MM.1S (cell line): Measurements from ENCODE around the gene POM121.
"Not testable (repeated sequence)": the region's sequence is repeated elsewhere in the genome, so short reads cannot be mapped to it uniquely, and the experiment has no call there.

Experiments used
- DNase-seq: peaks from one replicate; pipeline ENCODE4 v3.0.0-alpha.2; 2015
- H2AFZ ChIP-seq: fragments of 300-600 bp; sonication (generic); 2 replicates; pipeline ENCODE4 v1.6.0; 2016; ENCODE audit warnings: antibody characterized with exemption, low read length
- H3F3A ChIP-seq: fragments of 300-600 bp; sonication (generic); 2 replicates; pipeline ENCODE4 v1.6.1; 2016; ENCODE audit warnings: mild to moderate bottlenecking, antibody characterized with exemption, low read length, moderate library complexity, mixed read lengths; ENCODE audit not compliant: insufficient read depth
- H3K27ac ChIP-seq: fragments of 300-600 bp; sonication (generic); 2 replicates; pipeline ENCODE4 v1.5.1; 2016; ENCODE audit warnings: mild to moderate bottlenecking, low read length
- H3K27me3 ChIP-seq: fragments of 300-600 bp; sonication (generic); replicated peaks from 2 replicates; pipeline ENCODE4 v1.6.0; 2016; ENCODE audit warnings: low read length; ENCODE audit not compliant: insufficient read depth
- H3K36me3 ChIP-seq: fragments of 300-600 bp; sonication (generic); replicated peaks from 2 replicates; pipeline ENCODE4 v1.6.1; 2016; ENCODE audit warnings: mild to moderate bottlenecking, low read length, mixed read lengths; ENCODE audit not compliant: insufficient read depth
- H3K4me1 ChIP-seq: fragments of 300-600 bp; sonication (generic); 2 replicates; pipeline ENCODE4 v1.6.1; 2016; ENCODE audit warnings: low read length, mixed read lengths
- H3K4me2 ChIP-seq: fragments of 300-600 bp; sonication (generic); 2 replicates; pipeline ENCODE4 v1.6.0; 2016; ENCODE audit warnings: low read depth, low read length
- H3K4me3 ChIP-seq: fragments of 300-600 bp; sonication (generic); 2 replicates; pipeline ENCODE4 v1.5.1; 2016; ENCODE audit warnings: low read length, mixed read lengths
- H3K79me2 ChIP-seq: fragments of 300-600 bp; sonication (generic); 2 replicates; pipeline ENCODE4 v1.6.1; 2016; ENCODE audit warnings: mixed run types, low read length, mixed read lengths
- H3K9ac ChIP-seq: fragments of 300-600 bp; sonication (generic); 2 replicates; pipeline ENCODE4 v1.6.1; 2016; ENCODE audit warnings: low read length, mixed read lengths
- H3K9me2 ChIP-seq: fragments of 300-600 bp; sonication (generic); replicated peaks from 2 replicates; pipeline ENCODE4 v1.6.1; 2016; ENCODE audit warnings: mild to moderate bottlenecking, low read length, mixed read lengths; ENCODE audit not compliant: insufficient read depth
- H3K9me3 ChIP-seq: fragments of 300-600 bp; sonication (generic); replicated peaks from 2 replicates; pipeline ENCODE4 v1.6.1; 2016; ENCODE audit warnings: mild to moderate bottlenecking, low read length, mixed read lengths; ENCODE audit not compliant: insufficient read depth
- H4K20me1 ChIP-seq: fragments of 300-600 bp; sonication (generic); 2 replicates; pipeline ENCODE4 v1.6.1; 2016; ENCODE audit warnings: mild to moderate bottlenecking, low read length, moderate library complexity, mixed read lengths; ENCODE audit not compliant: insufficient read depth

The POM121 gene

DNA sequence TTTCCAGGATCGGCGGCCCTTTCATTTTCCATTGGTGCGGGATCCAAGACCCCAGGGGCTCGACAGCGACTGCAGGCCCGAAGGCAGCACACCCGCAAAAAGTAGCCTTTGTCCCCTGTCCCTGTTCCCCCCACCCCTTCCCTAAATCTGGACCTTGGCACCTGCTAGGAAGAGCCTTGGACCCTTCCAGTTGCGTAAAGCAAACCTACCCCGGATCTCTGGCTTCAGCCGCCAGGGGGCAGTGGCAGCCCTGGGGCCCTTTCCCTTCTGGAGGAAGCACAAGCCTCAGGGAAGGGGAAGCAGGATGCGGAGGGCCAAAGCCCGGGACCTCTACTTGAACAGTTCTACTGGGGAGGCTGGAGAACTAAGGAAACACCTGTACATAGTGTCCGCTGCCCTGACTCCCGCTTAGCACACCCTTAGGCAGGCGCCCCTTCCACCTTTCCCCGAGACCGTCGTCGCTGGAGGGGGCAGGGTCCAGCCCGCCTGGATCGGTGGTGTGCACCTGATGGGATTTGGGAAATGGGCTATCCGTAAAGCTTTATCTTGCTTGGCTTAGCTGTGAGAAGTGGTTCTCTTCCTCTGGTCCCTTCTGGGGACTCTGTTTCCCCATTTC lies 21.3 kb downstream of the POM121 start:
- not testable (repeated sequence) for H3K4me1 ChIP-seq, H3F3A ChIP-seq, H3K79me2 ChIP-seq, H3K4me2 ChIP-seq, H3K9ac ChIP-seq, H3K4me3 ChIP-seq, H3K36me3 ChIP-seq, H3K9me3 ChIP-seq, H2AFZ ChIP-seq, H3K9me2 ChIP-seq, H3K27me3 ChIP-seq, DNase-seq, H3K27ac ChIP-seq, H4K20me1 ChIP-seq

DNA sequence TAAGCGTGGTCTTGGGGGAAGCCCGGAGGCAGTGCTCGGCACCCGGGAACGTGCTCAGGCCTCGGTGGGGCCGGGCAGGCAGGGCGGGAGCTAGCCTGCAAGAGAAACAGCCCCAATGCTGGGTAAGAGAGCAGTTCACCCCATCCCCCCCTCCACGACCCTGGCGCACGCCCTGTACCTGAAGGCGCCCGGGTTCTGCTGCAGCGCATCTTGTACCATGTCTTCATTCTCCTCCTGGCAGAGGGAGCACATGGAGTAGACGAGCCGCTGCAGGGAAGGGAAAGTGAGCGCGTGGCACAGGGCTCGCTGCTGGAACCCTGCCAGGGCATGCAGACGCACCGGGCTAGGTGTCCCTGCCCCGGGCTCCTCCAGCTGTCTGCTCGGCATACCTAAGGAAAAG lies 23.8 kb downstream of the POM121 start:
- H3K9me3 ChIP-seq, H2AFZ ChIP-seq, H3K27me3 ChIP-seq, H3K9ac ChIP-seq, H3F3A ChIP-seq, H3K27ac ChIP-seq, H4K20me1 ChIP-seq, H3K4me2 ChIP-seq, H3K9me2 ChIP-seq, H3K4me1 ChIP-seq, H3K79me2 ChIP-seq, H3K36me3 ChIP-seq, DNase-seq, H3K4me3 ChIP-seq: not testable (repeated sequence)

DNA sequence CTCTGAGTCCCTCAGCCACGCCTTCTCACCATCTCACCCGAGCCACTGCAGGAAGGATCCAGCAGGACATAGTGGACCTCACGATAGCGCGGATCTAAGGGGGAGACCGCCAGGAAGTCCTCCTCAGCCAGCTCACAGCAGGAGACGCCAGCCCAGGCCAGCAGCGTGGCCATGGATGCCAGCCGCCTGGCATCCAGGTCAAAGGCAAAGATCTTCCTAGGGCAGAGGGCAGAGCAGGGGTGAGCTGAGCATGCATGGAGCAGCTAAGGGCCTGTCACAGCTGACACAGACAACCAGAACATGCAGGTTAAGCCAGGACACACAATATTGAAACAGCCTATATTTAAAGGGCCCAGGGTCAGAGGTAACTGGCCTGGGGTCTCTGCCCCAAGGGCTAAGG lies 24.4 kb downstream of the POM121 start:
- H3K4me3 ChIP-seq, H2AFZ ChIP-seq, H3K27me3 ChIP-seq, H3K79me2 ChIP-seq, H3K4me1 ChIP-seq, H4K20me1 ChIP-seq, DNase-seq, H3K27ac ChIP-seq, H3F3A ChIP-seq, H3K4me2 ChIP-seq, H3K36me3 ChIP-seq, H3K9ac ChIP-seq, H3K9me3 ChIP-seq, H3K9me2 ChIP-seq: not testable (repeated sequence)

DNA sequence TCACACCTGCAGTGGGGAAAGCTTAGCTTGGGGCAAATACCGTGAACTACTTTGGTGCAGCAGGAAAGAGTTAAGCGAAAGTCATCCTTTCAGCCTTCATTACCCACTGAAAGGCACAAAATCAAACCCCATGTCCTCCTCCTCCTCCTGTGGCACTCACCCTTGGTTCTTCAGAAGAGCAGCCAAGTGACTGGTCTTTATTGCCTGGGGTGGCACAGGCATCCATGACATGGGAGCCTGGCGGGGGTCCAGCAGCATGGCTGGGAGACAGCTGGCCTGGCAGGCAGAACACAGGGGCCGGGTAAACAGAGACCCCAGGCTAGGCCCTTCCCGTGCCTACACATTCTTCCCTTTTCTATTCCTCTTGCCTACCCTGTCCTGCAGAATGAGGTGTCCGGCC lies 24.8 kb downstream of the POM121 start:
- not testable (repeated sequence) for H4K20me1 ChIP-seq, DNase-seq

DNA sequence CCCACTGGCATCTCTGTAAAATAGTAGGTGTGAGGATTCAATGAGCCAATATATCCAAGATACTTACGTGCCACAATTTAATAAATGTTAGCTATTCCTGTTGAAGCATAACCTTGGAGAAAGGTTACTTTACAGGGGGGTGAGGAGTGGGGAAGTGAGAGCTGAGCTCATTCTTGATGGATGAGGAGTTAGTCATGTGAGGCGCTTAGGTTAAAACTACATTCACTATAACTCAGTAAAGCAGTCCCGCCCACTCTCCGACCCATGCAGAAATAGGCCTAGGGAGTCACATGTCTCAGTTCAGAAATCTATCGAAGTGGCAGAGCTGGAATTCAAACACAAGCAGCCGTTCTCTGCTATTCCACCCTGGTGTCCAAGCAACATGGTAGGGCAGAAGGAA lies 25.5 kb downstream of the POM121 start:
- not testable (repeated sequence) for H3K79me2 ChIP-seq, H3K4me3 ChIP-seq, H3F3A ChIP-seq, H3K4me1 ChIP-seq, H3K9me3 ChIP-seq, H3K36me3 ChIP-seq, H3K9ac ChIP-seq, H3K9me2 ChIP-seq, DNase-seq, H4K20me1 ChIP-seq, H3K4me2 ChIP-seq, H3K27me3 ChIP-seq, H2AFZ ChIP-seq, H3K27ac ChIP-seq

More for the DNA sequence above, 24.8 kb downstream of the POM121 start:
- not testable (repeated sequence) for H3K9me2 ChIP-seq, H3F3A ChIP-seq, H3K4me2 ChIP-seq, H3K27ac ChIP-seq, H3K27me3 ChIP-seq, H3K9me3 ChIP-seq, H3K36me3 ChIP-seq, H2AFZ ChIP-seq, H3K4me1 ChIP-seq, H3K9ac ChIP-seq, H3K4me3 ChIP-seq, H3K79me2 ChIP-seq

GRCh38 chr7:72953901-72954562 lies 29.1 kb downstream of the POM121 start:
- H3K4me2 ChIP-seq, H3K9ac ChIP-seq: not testable (repeated sequence)

GRCh38 chr7:72954563-72955198 lies 29.8 kb downstream of the POM121 start:
- not testable (repeated sequence) for H3K4me1 ChIP-seq, H3F3A ChIP-seq, H2AFZ ChIP-seq, H3K4me2 ChIP-seq, H3K36me3 ChIP-seq, H3K9me3 ChIP-seq, H3K27me3 ChIP-seq, H3K4me3 ChIP-seq, H3K27ac ChIP-seq, H4K20me1 ChIP-seq, H3K79me2 ChIP-seq, H3K9me2 ChIP-seq, DNase-seq, H3K9ac ChIP-seq

More at GRCh38 chr7:72953901-72954562, 29.1 kb downstream of the POM121 start:
- H3K4me3 ChIP-seq, H2AFZ ChIP-seq, H3K9me2 ChIP-seq, H3K79me2 ChIP-seq, H3K4me1 ChIP-seq, H4K20me1 ChIP-seq, DNase-seq, H3K9me3 ChIP-seq, H3K27ac ChIP-seq, H3K36me3 ChIP-seq, H3F3A ChIP-seq, H3K27me3 ChIP-seq: not testable (repeated sequence)

GRCh38 chr7:72960029-72960428 lies 35.1 kb downstream of the POM121 start:
- not testable (repeated sequence) for H3K36me3 ChIP-seq, H3K4me1 ChIP-seq, H3K9ac ChIP-seq, DNase-seq, H2AFZ ChIP-seq, H3K9me3 ChIP-seq, H3K27me3 ChIP-seq, H3K4me3 ChIP-seq, H3K9me2 ChIP-seq, H3K4me2 ChIP-seq, H3F3A ChIP-seq, H4K20me1 ChIP-seq, H3K27ac ChIP-seq, H3K79me2 ChIP-seq
